SK-N-SH treated with all-trans-retinoic acid at 6 μM for 48 hours (cell line): ENCODE measurements around the gene HTD2.

Source experiments
- ISL1 ChIP-seq: fragments of 250-450 bp; sonication (Bioruptor Pico); IDR thresholded peaks from 2 replicates; pipeline ENCODE4 v2.1.2; 2022; ENCODE audit warnings: mild to moderate bottlenecking, moderate library complexity
- ZNF565 ChIP-seq: fragments of 450-650 bp; formaldehyde crosslinking; conservative IDR thresholded peaks from 2 replicates; pipeline ENCODE4 v1.5.0; 2020; ENCODE audit warnings: low read depth, mild to moderate bottlenecking, moderate library complexity
- TF ChIP-seq, protein P1 (sequence below): fragments of 250-450 bp; sonication (Bioruptor Pico); IDR thresholded peaks from 2 replicates; pipeline ENCODE4 v1.5.1; 2020; ENCODE audit warnings: low read depth, mild to moderate bottlenecking, moderate library complexity

DNA sequence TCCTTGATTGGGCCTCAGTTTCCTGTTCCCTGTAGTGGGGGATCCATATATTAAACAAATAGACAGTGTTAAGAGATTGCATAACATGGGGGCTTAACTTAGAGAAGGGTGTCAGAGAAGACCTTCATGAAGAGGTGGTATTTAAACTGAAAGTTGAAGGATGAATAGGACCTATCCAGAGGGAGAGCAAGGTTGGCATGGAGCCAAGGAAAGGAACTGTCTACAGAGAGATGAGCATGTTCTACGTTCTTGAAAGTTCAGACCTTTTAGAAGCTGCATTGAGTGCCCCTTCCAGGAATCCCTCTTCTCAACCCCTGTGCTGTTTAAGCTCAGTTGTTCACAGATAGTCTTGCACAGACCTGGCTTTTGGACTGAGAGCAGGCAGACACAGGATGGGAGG, 2.4 kb downstream of the HTD2 start:
- no peak for TF ChIP-seq ISL1
- no peak for TF ChIP-seq ZNF565 (CRISPR knock-in tag)
- TF ChIP-seq, protein P1, sequence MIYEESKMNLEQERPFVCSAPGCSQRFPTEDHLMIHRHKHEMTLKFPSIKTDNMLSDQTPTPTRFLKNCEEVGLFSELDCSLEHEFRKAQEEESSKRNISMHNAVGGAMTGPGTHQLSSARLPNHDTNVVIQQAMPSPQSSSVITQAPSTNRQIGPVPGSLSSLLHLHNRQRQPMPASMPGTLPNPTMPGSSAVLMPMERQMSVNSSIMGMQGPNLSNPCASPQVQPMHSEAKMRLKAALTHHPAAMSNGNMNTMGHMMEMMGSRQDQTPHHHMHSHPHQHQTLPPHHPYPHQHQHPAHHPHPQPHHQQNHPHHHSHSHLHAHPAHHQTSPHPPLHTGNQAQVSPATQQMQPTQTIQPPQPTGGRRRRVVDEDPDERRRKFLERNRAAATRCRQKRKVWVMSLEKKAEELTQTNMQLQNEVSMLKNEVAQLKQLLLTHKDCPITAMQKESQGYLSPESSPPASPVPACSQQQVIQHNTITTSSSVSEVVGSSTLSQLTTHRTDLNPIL (CRISPR knock-in tag), result no peak
